CD4-positive, alpha-beta memory T cell (primary cell): Measurements from ENCODE around the gene HMGCS1. TPM values are rescaled to one million over a fixed set of nuclear protein-coding genes. Genes with fewer than 3 reads are reported as not detected.
"Not testable (repeated sequence)": the region's sequence is repeated elsewhere in the genome, so short reads cannot be mapped to it uniquely, and the experiment has no call there.

Experiments
- CTCF ChIA-PET: fragments of 350-600 bp; sonication (Branson Sonifier 250); formaldehyde crosslinking; loops from one replicate; lab custom pipeline; 2021; ENCODE audit warnings: inconsistent platforms; ENCODE audit not compliant: partially characterized antibody; lab: Charles Lee
- POLR2A ChIA-PET: fragments of 350-600 bp; sonication (Branson Sonifier 250); formaldehyde crosslinking; loops from one replicate; lab custom pipeline; 2021; ENCODE audit not compliant: partially characterized antibody; lab: Charles Lee
- DNase-seq, 5 donors: peaks; one replicate each; pipeline versions ENCODE4 v3.0.0 to v3.0.0-alpha.2; 2020 to 2022; ENCODE audit warnings: mixed read lengths in 1 of 5
- H3K27ac ChIP-seq: one replicate; pipeline ENCODE4 v1.7.0; 2013; ENCODE audit warnings: low read depth, low read length
- H3K27me3 ChIP-seq: 2 replicates; pipeline ENCODE4 v1.7.0; 2013; ENCODE audit warnings: mild to moderate bottlenecking, low read length, moderate library complexity; ENCODE audit not compliant: insufficient read depth
- H3K36me3 ChIP-seq: 2 replicates; pipeline ENCODE4 v1.7.0; 2013; ENCODE audit warnings: mild to moderate bottlenecking, low read length, moderate library complexity; ENCODE audit not compliant: insufficient read depth
- H3K4me1 ChIP-seq: 2 replicates; pipeline ENCODE4 v1.7.0; 2013; ENCODE audit warnings: mild to moderate bottlenecking, low read length, moderate library complexity; ENCODE audit not compliant: insufficient read depth
- H3K4me3 ChIP-seq, 2 donors: one replicate each; pipeline ENCODE4 v1.7.0; 2013; ENCODE audit warnings: low read length in 2 of 2, mild to moderate bottlenecking in 1 of 2
- H3K9me3 ChIP-seq, 2 donors: one replicate each; pipeline ENCODE4 v1.7.0; 2013; ENCODE audit warnings: low read length in 2 of 2, control low read depth in 1 of 2; ENCODE audit not compliant: control insufficient read depth in 1 of 2
- H3K27ac Mint-ChIP-seq, 7 donors: one replicate each; pipeline ENCODE4 v1.8.0; 2020 to 2021; ENCODE audit warnings: mixed read lengths in 7 of 7, mild to moderate bottlenecking in 6 of 7, inconsistent platforms in 3 of 7, moderate library complexity in 3 of 7
- H3K27me3 Mint-ChIP-seq, 2 donors: one replicate each; pipeline ENCODE4 v1.8.0; 2020 to 2021; ENCODE audit warnings: mixed read lengths in 2 of 2
- H3K36me3 Mint-ChIP-seq, 2 donors: one replicate each; pipeline ENCODE4 v1.8.0; 2020 to 2021; ENCODE audit warnings: mixed read lengths in 2 of 2, inconsistent platforms in 1 of 2, mild to moderate bottlenecking in 1 of 2
- H3K4me1 Mint-ChIP-seq, 4 donors: one replicate each; pipeline ENCODE4 v1.8.0; 2020 to 2021; ENCODE audit warnings: mixed read lengths in 4 of 4, mild to moderate bottlenecking in 1 of 4
- H3K4me3 Mint-ChIP-seq, 8 donors: one replicate each; pipeline ENCODE4 v1.8.0; 2020 to 2021; ENCODE audit warnings: mixed read lengths in 8 of 8, mild to moderate bottlenecking in 7 of 8, moderate library complexity in 6 of 8, inconsistent platforms in 3 of 8
- H3K9me3 Mint-ChIP-seq, 8 donors: one replicate each; pipeline ENCODE4 v1.8.0; 2020 to 2021; ENCODE audit warnings: mixed read lengths in 8 of 8, mild to moderate bottlenecking in 5 of 8, inconsistent platforms in 3 of 8, moderate library complexity in 1 of 8
- intact Hi-C: fragments of 100-400 bp; cut with micrococcal nuclease; formaldehyde crosslinking; loops from one replicate; pipeline ENCODE4 v1.15.1; 2023
- polyA plus RNA-seq, 2 donors: library from polyadenylated mRNA; unstranded; fragments of 300-500 nt; fragmentation: Illumina TruSeq; gene quantifications; one replicate each; pipeline ENCODE4 v1.2.3, GENCODE V29; 2021
- total RNA-seq, 2 experiments: library from RNA; stranded (reverse); gene quantifications; one replicate each; pipeline ENCODE4 v1.2.3, GENCODE V29; 2021

HMGCS1 gene
- total and polyA plus RNA-seq, 4 experiments from 2014 or later, result 3.3 to 35.7 (median 17.3) TPM

GRCh38 chr5:43332401-43332800 lies 19.2 kb upstream of the HMGCS1 start:
- peaks cover 6 to 33% (median 25%) of the 10 kb centered on the region in 8 donors for H3K9me3 Mint-ChIP-seq
- CTCF ChIA-PET, result no interaction called here
- no peaks in the 10 kb centered on the region for H3K4me1 ChIP-seq
- DNase-seq, result no peak
- intact Hi-C loops, result no loop called here
- peaks cover 0 to 4% of the 10 kb centered on the region in 2 donors for H3K9me3 ChIP-seq
- H3K4me3 ChIP-seq, result no peak overlapping the region
- H3K36me3 Mint-ChIP-seq, result peaks cover 2 to 4% of the 10 kb centered on the region in 2 donors
- H3K27me3 Mint-ChIP-seq, result peaks cover 16 to 26% of the 10 kb centered on the region in 2 donors
- H3K4me3 Mint-ChIP-seq, result no peak overlapping the region
- H3K4me1 Mint-ChIP-seq, result no peaks in the 10 kb centered on the region
- no peak overlapping the region for H3K27ac Mint-ChIP-seq
- POLR2A ChIA-PET, result no interaction called here
- H3K27ac ChIP-seq, result no peak overlapping the region
- no peaks in the 10 kb centered on the region for H3K27me3 ChIP-seq
- H3K36me3 ChIP-seq, result no peaks in the 10 kb centered on the region

GRCh38 chr5:43325624-43326023 lies 12.4 kb upstream of the HMGCS1 start:
- H3K4me3 Mint-ChIP-seq, H3K9me3 ChIP-seq, H3K27ac ChIP-seq, H3K36me3 ChIP-seq, H3K27me3 Mint-ChIP-seq, H3K4me3 ChIP-seq, DNase-seq, H3K4me1 Mint-ChIP-seq, H3K36me3 Mint-ChIP-seq, H3K27me3 ChIP-seq, H3K9me3 Mint-ChIP-seq, H3K4me1 ChIP-seq, CTCF ChIA-PET, H3K27ac Mint-ChIP-seq, intact Hi-C loops: not testable (repeated sequence)
- POLR2A ChIA-PET, result interaction anchor here (1.0 kb wide), 1 partner anchor 12 kb away, joined by 3 read pairs; the partner anchor contains the start of gene HMGCS1

- POLR2A ChIA-PET, H3K27ac ChIP-seq, H3K9me3 ChIP-seq, H3K27me3 ChIP-seq, H3K9me3 Mint-ChIP-seq, H3K27ac Mint-ChIP-seq, intact Hi-C loops, CTCF ChIA-PET, H3K4me3 ChIP-seq, H3K36me3 ChIP-seq, H3K27me3 Mint-ChIP-seq, H3K4me1 ChIP-seq, H3K36me3 Mint-ChIP-seq, H3K4me3 Mint-ChIP-seq, H3K4me1 Mint-ChIP-seq, DNase-seq: not testable (repeated sequence)
Observed at GRCh38 chr5:43323488-43323887, 10.3 kb upstream of the HMGCS1 start.

- H3K4me3 Mint-ChIP-seq, result no peak overlapping the region
- no peaks in the 10 kb centered on the region for H3K27me3 Mint-ChIP-seq
- Histone ChIP-seq H3K36me3 (no peaks in the 10 kb centered on the region), H3K27me3 (no peaks in the 10 kb centered on the region), H3K4me3 (no peak overlapping the region), H3K9me3 (no peaks in the 10 kb centered on the region), H3K4me1 (no peaks in the 10 kb centered on the region), H3K27ac (no peak overlapping the region)
- no peaks in the 10 kb centered on the region for H3K36me3 Mint-ChIP-seq
- H3K27ac Mint-ChIP-seq, result no peak overlapping the region
- ChIA-PET CTCF (interaction anchor here (1.3 kb wide), 1 partner anchor 69 kb away, joined by 4 read pairs; no protein-coding TSS in a partner anchor), POLR2A (no interaction called here)
- intact Hi-C loops, result no loop called here
- H3K4me1 Mint-ChIP-seq, result no peaks in the 10 kb centered on the region
- DNase-seq, result no peak
- H3K9me3 Mint-ChIP-seq, result peaks cover 0 to 2% (median 0%) of the 10 kb centered on the region in 8 donors
Observed at GRCh38 chr5:43320846-43321245, 7.6 kb upstream of the HMGCS1 start.

GRCh38 chr5:43316421-43316820 lies 3.2 kb upstream of the HMGCS1 start:
- Histone ChIP-seq H3K4me3 (no peak overlapping the region), H3K4me1 (peaks cover 19% of the 10 kb centered on the region), H3K9me3 (no peaks in the 10 kb centered on the region), H3K27ac (no peak overlapping the region), H3K27me3 (no peaks in the 10 kb centered on the region), H3K36me3 (no peaks in the 10 kb centered on the region)
- DNase-seq, result no peak
- peaks cover 0 to 5% of the 10 kb centered on the region in 2 donors for H3K36me3 Mint-ChIP-seq
- POLR2A ChIA-PET, result interaction anchor here (1.6 kb wide), 1 partner anchor 196 kb away, joined by 5 read pairs; the partner anchor contains the start of gene ZNF131
- intact Hi-C loops, result no loop called here
- CTCF ChIA-PET, result no interaction called here
- H3K4me1 Mint-ChIP-seq, result peaks cover 15 to 28% (median 24%) of the 10 kb centered on the region in 4 donors
- H3K4me3 Mint-ChIP-seq, result no peak overlapping the region
- no peaks in the 10 kb centered on the region for H3K27me3 Mint-ChIP-seq
- no peak overlapping the region for H3K27ac Mint-ChIP-seq
- no peaks in the 10 kb centered on the region for H3K9me3 Mint-ChIP-seq

- intact Hi-C loops, result no loop called here
- Histone ChIP-seq H3K27ac (no peak overlapping the region), H3K9me3 (no peaks in the 10 kb centered on the region), H3K27me3 (no peaks in the 10 kb centered on the region), H3K4me1 (peaks cover 21% of the 10 kb centered on the region), H3K36me3 (no peaks in the 10 kb centered on the region), H3K4me3 (no peak overlapping the region)
- DNase-seq, result no peak
- Mint-ChIP-seq H3K4me1 (peaks cover 16 to 32% (median 25%) of the 10 kb centered on the region in 4 donors), H3K27me3 (no peaks in the 10 kb centered on the region), H3K27ac (peak overlapping the region in 3 of 7 donors; percentile 0 to 70 (median 32)), H3K36me3 (peaks cover 0 to 5% of the 10 kb centered on the region in 2 donors), H3K9me3 (no peaks in the 10 kb centered on the region), H3K4me3 (no peak overlapping the region)
- POLR2A ChIA-PET, result interaction anchor here (1.6 kb wide), 1 partner anchor 195 kb away, joined by 5 read pairs; the partner anchor contains the start of gene ZNF131
- CTCF ChIA-PET, result no interaction called here
Observed at GRCh38 chr5:43315682-43316081, 2.5 kb upstream of the HMGCS1 start.

GRCh38 chr5:43315263-43315662 lies 2.1 kb upstream of the HMGCS1 start:
- DNase-seq, result no peak
- peaks cover 0 to 5% of the 10 kb centered on the region in 2 donors for H3K36me3 Mint-ChIP-seq

More at GRCh38 chr5:43315263-43315662, 2.1 kb upstream of the HMGCS1 start:
- no peak overlapping the region for H3K4me3 Mint-ChIP-seq
- CTCF ChIA-PET, result no interaction called here
- no peaks in the 10 kb centered on the region for H3K27me3 ChIP-seq
- peaks cover 17 to 33% (median 25%) of the 10 kb centered on the region in 4 donors for H3K4me1 Mint-ChIP-seq
- no peak overlapping the region for H3K4me3 ChIP-seq
- no peak overlapping the region for H3K27ac ChIP-seq
- H3K36me3 ChIP-seq, result no peaks in the 10 kb centered on the region
- H3K27me3 Mint-ChIP-seq, result no peaks in the 10 kb centered on the region
- no peaks in the 10 kb centered on the region for H3K9me3 Mint-ChIP-seq
- POLR2A ChIA-PET, result no interaction called here
- H3K27ac Mint-ChIP-seq, result peak overlapping the region in 5 of 7 donors; percentile 0 to 65 (median 32)
- peaks cover 21% of the 10 kb centered on the region for H3K4me1 ChIP-seq
- intact Hi-C loops, result no loop called here
- H3K9me3 ChIP-seq, result no peaks in the 10 kb centered on the region
